HEK293 (cell line): ENCODE measurements around the gene DCC.

Experiments
- CTCF ChIP-seq: fragments of 450-650 bp; formaldehyde crosslinking; IDR thresholded peaks from 2 replicates; pipeline ENCODE4 v1.5.1; 2016; ENCODE audit warnings: missing biosample characterization, missing genetic modification characterization
- ZFP41 ChIP-seq: fragments of 450-650 bp; formaldehyde crosslinking; IDR thresholded peaks from 2 replicates; pipeline ENCODE4 v1.5.1; 2016; ENCODE audit warnings: missing biosample characterization, missing genetic modification characterization, borderline replicate concordance

GRCh38 chr18:52489396-52490306, 149.7 kb downstream of the DCC start:
- TF ChIP-seq CTCF (tag by site-specific recombination): no peak
- no peak for TF ChIP-seq ZFP41
